Stimulated activated CD4-positive, alpha-beta T cell treated with anti-CD3 and anti-CD28 coated beads, Interleukin-1b, Interleukin-23, amount 100 ng/mL, for 48 hours (primary cell): ENCODE results near the gene GAN.
"Not testable (repeated sequence)": the region's sequence is repeated elsewhere in the genome, so short reads cannot be mapped to it uniquely, and the experiment has no call there.

ENCODE experiments used
- DNase-seq: peaks from one replicate; pipeline ENCODE4 v3.0.0-alpha.2; 2020

The GAN gene

GRCh38 chr16:81310045-81310644 lies 4.6 kb upstream of the GAN start:
- peak; percentile 24 for DNase-seq

- no peak for DNase-seq
These were observed 3.0 kb upstream of the GAN start for GRCh38 chr16:81311762-81312161.

- no peak for DNase-seq
These were observed 810 bp upstream of the GAN start for GRCh38 chr16:81313701-81314602.

- DNase-seq, result peak; percentile 25
These were observed 761 bp downstream of the GAN start for GRCh38 chr16:81315271-81316175.

GRCh38 chr16:81316176-81316496 lies 1.4 kb downstream of the GAN start:
- DNase-seq, result no peak

- DNase-seq, result no peak
These were observed 3.9 kb downstream of the GAN start for GRCh38 chr16:81318711-81319110.

GRCh38 chr16:81319221-81319912 lies 4.6 kb downstream of the GAN start:
- no peak for DNase-seq

GRCh38 chr16:81321039-81321438 lies 6.3 kb downstream of the GAN start:
- DNase-seq, result no peak

- no peak for DNase-seq
These were observed 6.8 kb downstream of the GAN start for GRCh38 chr16:81321536-81321935.

GRCh38 chr16:81324808-81325207 lies 10.0 kb downstream of the GAN start:
- no peak for DNase-seq

GRCh38 chr16:81327011-81327410 lies 12.2 kb downstream of the GAN start:
- no peak for DNase-seq

GRCh38 chr16:81327447-81328196 lies 12.9 kb downstream of the GAN start:
- no peak for DNase-seq

GRCh38 chr16:81329947-81330346 lies 15.2 kb downstream of the GAN start:
- no peak for DNase-seq

GRCh38 chr16:81333356-81333755 lies 18.6 kb downstream of the GAN start:
- no peak for DNase-seq

GRCh38 chr16:81335669-81336068 lies 20.9 kb downstream of the GAN start:
- peak; percentile 58 for DNase-seq

- DNase-seq, result no peak
These were observed 22.3 kb downstream of the GAN start for GRCh38 chr16:81337097-81337496.

- not testable (repeated sequence) for DNase-seq
These were observed 30.4 kb downstream of the GAN start for GRCh38 chr16:81345172-81345571.

- DNase-seq, result no peak
These were observed 32.7 kb downstream of the GAN start for GRCh38 chr16:81347425-81347824.

GRCh38 chr16:81349608-81350305 lies 35.0 kb downstream of the GAN start:
- DNase-seq, result no peak

GRCh38 chr16:81350306-81350615 lies 35.5 kb downstream of the GAN start:
- no peak for DNase-seq

GRCh38 chr16:81353895-81354294 lies 39.1 kb downstream of the GAN start:
- DNase-seq, result no peak
